ENCODE measurements around the gene CD8B2. TPM values are rescaled to one million over a fixed set of nuclear protein-coding genes. Genes with fewer than 3 reads are reported as not detected.

The CD8B2 gene
- total RNA-seq, 1 donor from 2014 or later = 0.29 TPM

DNA sequence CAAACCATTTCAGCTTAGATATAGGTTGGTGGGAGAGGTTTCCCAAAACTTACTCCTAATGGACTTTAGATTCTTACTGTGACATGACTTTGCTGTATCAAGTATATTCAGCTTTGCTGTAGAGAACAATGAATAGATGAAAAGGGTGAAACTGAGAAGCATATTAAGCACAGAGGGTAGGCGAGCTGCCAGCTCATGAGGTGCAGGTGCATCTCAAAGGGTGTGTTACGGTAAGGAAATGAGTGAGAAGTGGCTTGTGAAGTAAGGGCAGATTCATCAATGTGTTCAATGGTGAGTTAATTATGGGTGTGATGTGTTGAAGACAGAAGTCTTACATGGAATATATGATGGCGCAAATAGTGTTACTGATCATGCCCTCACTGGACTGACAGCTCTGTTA lies 49.3 kb downstream of the CD8B2 start:
- DNase-seq (ENCODE audit: low read depth) = no peak
- no peak overlapping the region for H3K4me3 ChIP-seq (ENCODE audit: low read depth, low read length)
- TF ChIP-seq, protein P1, sequence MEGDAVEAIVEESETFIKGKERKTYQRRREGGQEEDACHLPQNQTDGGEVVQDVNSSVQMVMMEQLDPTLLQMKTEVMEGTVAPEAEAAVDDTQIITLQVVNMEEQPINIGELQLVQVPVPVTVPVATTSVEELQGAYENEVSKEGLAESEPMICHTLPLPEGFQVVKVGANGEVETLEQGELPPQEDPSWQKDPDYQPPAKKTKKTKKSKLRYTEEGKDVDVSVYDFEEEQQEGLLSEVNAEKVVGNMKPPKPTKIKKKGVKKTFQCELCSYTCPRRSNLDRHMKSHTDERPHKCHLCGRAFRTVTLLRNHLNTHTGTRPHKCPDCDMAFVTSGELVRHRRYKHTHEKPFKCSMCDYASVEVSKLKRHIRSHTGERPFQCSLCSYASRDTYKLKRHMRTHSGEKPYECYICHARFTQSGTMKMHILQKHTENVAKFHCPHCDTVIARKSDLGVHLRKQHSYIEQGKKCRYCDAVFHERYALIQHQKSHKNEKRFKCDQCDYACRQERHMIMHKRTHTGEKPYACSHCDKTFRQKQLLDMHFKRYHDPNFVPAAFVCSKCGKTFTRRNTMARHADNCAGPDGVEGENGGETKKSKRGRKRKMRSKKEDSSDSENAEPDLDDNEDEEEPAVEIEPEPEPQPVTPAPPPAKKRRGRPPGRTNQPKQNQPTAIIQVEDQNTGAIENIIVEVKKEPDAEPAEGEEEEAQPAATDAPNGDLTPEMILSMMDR (conservative IDR thresholded peaks at IDR 0.05; ENCODE audit: low read depth, low read length) = no peak

DNA sequence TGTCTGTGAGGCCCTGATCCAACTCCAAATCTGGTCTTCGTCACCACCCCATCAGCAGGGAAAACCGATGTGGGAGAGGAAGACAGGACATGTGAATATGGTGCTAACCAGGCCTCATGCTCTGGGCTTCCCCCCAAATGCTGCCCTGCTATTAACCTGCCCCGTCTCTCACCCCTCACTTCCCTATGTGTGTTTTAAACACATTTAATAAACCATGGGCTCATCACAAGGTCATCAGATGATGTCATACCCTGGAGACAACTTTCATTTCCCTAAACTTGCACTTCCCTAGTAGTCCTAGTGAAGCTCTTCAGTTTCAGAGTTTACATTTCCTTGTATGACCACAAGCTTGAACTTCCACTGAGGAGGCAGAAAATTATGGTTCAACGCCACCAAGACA lies 49.9 kb downstream of the CD8B2 start:
- TF ChIP-seq, protein P1 (conservative IDR thresholded peaks at IDR 0.05; ENCODE audit: low read depth, low read length) = no peak
- no peak overlapping the region for H3K4me3 ChIP-seq (ENCODE audit: low read depth, low read length)
- no peak for DNase-seq (ENCODE audit: low read depth)

GRCh38 chr2:106537791-106538191 lies 50.6 kb downstream of the CD8B2 start:
- DNase-seq (ENCODE audit: low read depth) = no peak
- no peak overlapping the region for H3K4me3 ChIP-seq (ENCODE audit: low read depth, low read length)
- TF ChIP-seq, protein P1 (conservative IDR thresholded peaks at IDR 0.05; ENCODE audit: low read depth, low read length) = no peak

- TF ChIP-seq, protein P1 (conservative IDR thresholded peaks at IDR 0.05; ENCODE audit: low read depth, low read length) = no peak
- no peak overlapping the region for H3K4me3 ChIP-seq (ENCODE audit: low read depth, low read length)
- DNase-seq (ENCODE audit: low read depth) = no peak
Measured at GRCh38 chr2:106540886-106541285, 53.7 kb downstream of the CD8B2 start.

- H3K4me3 ChIP-seq (ENCODE audit: low read depth, low read length) = no peak overlapping the region
- TF ChIP-seq, protein P1 (conservative IDR thresholded peaks at IDR 0.05; ENCODE audit: low read depth, low read length) = no peak
- DNase-seq (ENCODE audit: low read depth) = no peak
Measured at GRCh38 chr2:106541333-106541732, 54.2 kb downstream of the CD8B2 start.

DNA sequence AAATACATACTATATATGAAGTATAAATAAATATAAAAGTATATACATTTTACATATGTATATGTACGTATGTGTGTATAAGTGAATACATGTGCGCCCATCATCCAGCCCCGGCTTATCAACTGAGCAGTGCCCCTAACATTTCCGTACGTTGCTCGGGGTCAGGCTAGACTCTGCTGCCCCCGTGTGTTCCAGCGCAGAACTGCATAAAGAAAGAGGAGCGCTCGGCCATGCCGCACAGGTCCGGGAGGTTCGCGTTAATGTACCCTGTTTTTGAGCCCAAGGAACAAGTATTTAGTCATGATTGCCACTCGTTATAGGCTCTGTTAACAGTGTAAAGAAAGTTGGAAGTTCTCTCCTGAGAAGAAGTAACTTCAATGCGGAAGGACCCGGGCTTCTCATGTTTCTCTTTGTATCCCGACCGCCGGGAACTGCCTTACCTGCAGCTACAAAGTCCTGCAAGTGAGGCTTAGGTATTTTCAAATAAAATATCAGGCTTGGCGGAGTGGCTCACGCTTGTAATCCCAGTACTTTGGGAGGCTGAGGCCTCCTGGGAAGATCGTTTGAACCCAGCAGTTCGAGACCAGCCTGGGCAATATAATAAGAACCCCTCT lies 55.7 kb downstream of the CD8B2 start:
- H3K4me3 ChIP-seq (ENCODE audit: low read depth, low read length) = peak overlapping the region; percentile 36
- DNase-seq (ENCODE audit: low read depth) = no peak
- TF ChIP-seq, protein P1 (conservative IDR thresholded peaks at IDR 0.05; ENCODE audit: low read depth, low read length) = peak; percentile 88

DNA sequence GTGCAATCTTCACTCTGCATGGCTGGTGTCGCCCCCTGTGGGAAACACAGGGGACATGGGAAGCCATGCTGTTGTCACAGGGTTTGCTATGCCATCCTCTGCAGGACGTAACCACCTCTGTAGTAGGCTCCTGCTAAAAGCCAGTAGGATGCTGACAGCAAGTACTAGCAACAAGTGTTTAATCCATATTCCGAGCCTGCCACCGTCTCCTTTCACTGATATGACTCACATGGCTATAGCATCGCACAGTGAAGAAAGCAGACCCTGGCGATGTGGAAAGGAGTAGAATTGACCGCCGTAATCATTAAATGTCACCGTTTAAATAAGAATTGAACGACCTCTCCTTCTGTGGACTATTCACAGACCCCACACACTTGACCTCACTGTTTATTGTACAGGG lies 57.8 kb downstream of the CD8B2 start:
- no peak overlapping the region for H3K4me3 ChIP-seq (ENCODE audit: low read depth, low read length)
- DNase-seq (ENCODE audit: low read depth) = no peak
- TF ChIP-seq, protein P1 (conservative IDR thresholded peaks at IDR 0.05; ENCODE audit: low read depth, low read length) = no peak
